Activated T-cell treated with anti-CD3 and anti-CD28 coated beads, Interleukin-2, amount 50 U/mL, for 72 hours (primary cell): ENCODE data around the gene RHOB. TPM values are rescaled to one million over a fixed set of nuclear protein-coding genes. Genes with fewer than 3 reads are reported as not detected.
A peak's percentile ranks its signal among the peaks of the same experiment; 100 is the strongest.

Experiments
- ATAC-seq, 2 donors: fragments of 150-1000 bp; cut with Tn5 transposase; replicated peaks in 1 of 2; 2 replicates each; pipeline ENCODE4 v1.10.0; 2021; ENCODE audit warnings: moderate library complexity in 2 of 2, mild to moderate bottlenecking in 1 of 2
- DNase-seq, 2 donors: peaks; one replicate each; pipeline ENCODE4 v3.0.0; 2021 to 2022; ENCODE audit warnings: mixed read lengths in 1 of 2
- H3K27ac Mint-ChIP-seq: one replicate; pipeline ENCODE4 v1.8.0; 2022; ENCODE audit warnings: mild to moderate bottlenecking, moderate library complexity, mixed read lengths
- H3K27me3 Mint-ChIP-seq: one replicate; pipeline ENCODE4 v1.8.0; 2022; ENCODE audit warnings: low read depth, mixed read lengths
- H3K36me3 Mint-ChIP-seq, 2 donors: one replicate each; pipeline ENCODE4 v1.8.0; 2022; ENCODE audit warnings: mixed read lengths in 2 of 2, mild to moderate bottlenecking in 1 of 2; ENCODE audit not compliant: insufficient read depth in 2 of 2
- H3K4me1 Mint-ChIP-seq: one replicate; pipeline ENCODE4 v1.8.0; 2022; ENCODE audit warnings: low read depth, mixed read lengths
- H3K4me3 Mint-ChIP-seq, 2 donors: one replicate each; pipeline ENCODE4 v1.8.0; 2022; ENCODE audit warnings: mild to moderate bottlenecking in 2 of 2, mixed read lengths in 2 of 2, moderate library complexity in 2 of 2
- H3K9me3 Mint-ChIP-seq, 2 donors: one replicate each; pipeline ENCODE4 v1.8.0; 2022; ENCODE audit warnings: mixed read lengths in 2 of 2
- total RNA-seq, 2 donors: library from RNA; stranded (reverse); gene quantifications; one replicate each; pipeline ENCODE4 v1.2.3, GENCODE V29; 2022

Gene RHOB
- total RNA-seq: 10 to 100 TPM; 17.5 to 44.7 TPM

- Mint-ChIP-seq H3K4me1 (no peaks in the 10 kb centered on the region), H3K36me3 (peaks cover 0 to 2% of the 10 kb centered on the region in 2 donors), H3K4me3 (peak within 1 kb of the TSS; percentile 79 to 88), H3K27ac (no peak within 1 kb of the TSS), H3K9me3 (no peaks in the 10 kb centered on the region), H3K27me3 (peaks cover 34% of the 10 kb centered on the region)
- DNase-seq (peak; percentile 93 to 94), ATAC-seq (peak; percentile 97 to 98)
These were observed at the start of gene RHOB for GRCh38 chr2:20446917-20447436. Gene RHOB (plus strand): TSS chr2:20447074. CDS start chr2:20447466, 392 bp downstream.

DNA sequence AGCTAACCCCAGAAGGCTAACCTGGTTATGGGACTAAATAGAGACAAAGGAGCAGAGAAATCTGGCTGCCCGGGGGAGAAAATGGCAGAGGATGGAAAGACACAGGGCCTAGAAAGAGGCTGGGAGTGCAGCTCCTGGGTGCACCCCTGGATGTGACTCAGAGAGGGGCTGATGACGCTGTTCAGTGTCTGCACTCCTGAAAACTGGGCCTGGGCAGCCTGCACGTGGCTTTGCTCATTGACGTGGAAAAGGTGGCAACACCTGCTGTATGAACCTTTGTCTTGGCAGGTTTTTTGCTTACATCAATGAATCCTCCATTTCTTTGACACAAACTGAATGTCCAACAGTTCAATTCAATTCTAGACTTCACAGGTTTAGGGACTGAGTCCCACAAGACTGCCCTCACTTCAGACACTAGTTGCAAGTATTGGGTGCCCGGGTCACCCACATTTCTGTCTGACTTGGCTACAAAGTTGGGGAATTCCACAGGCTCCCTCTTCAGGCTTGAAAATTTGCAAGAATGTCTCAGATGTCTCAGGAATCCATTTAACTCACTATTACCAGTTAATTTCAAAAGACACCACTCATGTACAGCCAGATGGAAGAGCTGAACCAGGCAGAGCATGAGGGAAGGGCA is 48.9 kb upstream of the RHOB start:
- Mint-ChIP-seq H3K27me3 (peaks cover 21% of the 10 kb centered on the region), H3K27ac (no peak overlapping the region), H3K4me1 (peaks cover 5% of the 10 kb centered on the region), H3K36me3 (no peaks in the 10 kb centered on the region), H3K9me3 (no peaks in the 10 kb centered on the region), H3K4me3 (no peak overlapping the region)
- ATAC-seq (no peak), DNase-seq (no peak)

- Mint-ChIP-seq H3K27me3 (peaks cover 21% of the 10 kb centered on the region), H3K4me3 (no peak overlapping the region), H3K4me1 (peaks cover 5% of the 10 kb centered on the region), H3K36me3 (no peaks in the 10 kb centered on the region), H3K27ac (no peak overlapping the region), H3K9me3 (no peaks in the 10 kb centered on the region)
- no peak for DNase-seq
- ATAC-seq: no peak
These were observed 47.8 kb upstream of the RHOB start for GRCh38 chr2:20398956-20399567.

DNA sequence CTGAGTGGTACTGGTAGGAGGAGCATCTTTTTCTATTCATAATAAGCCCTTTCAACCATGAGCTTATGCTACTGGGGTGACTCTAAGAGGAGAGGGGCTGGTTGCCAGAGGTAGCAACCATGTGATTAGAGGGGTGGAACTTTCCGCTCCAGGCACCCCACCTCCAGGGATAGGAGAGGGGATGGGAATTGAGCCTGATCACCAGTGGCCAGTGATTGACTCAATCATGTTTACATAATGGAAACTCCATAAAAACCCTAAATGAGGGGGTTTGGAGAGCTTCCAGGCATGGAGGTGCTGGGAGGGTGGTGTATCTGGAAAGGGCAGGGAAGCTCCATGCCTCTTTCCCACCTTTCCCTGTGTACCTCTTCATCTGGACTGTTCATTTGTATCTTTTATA is 46.6 kb upstream of the RHOB start:
- DNase-seq: no peak
- no peak overlapping the region for H3K27ac Mint-ChIP-seq
- H3K4me3 Mint-ChIP-seq: no peak overlapping the region
- no peaks in the 10 kb centered on the region for H3K36me3 Mint-ChIP-seq
- no peak for ATAC-seq
- peaks cover 5% of the 10 kb centered on the region for H3K4me1 Mint-ChIP-seq
- peaks cover 21% of the 10 kb centered on the region for H3K27me3 Mint-ChIP-seq
- no peaks in the 10 kb centered on the region for H3K9me3 Mint-ChIP-seq

DNA sequence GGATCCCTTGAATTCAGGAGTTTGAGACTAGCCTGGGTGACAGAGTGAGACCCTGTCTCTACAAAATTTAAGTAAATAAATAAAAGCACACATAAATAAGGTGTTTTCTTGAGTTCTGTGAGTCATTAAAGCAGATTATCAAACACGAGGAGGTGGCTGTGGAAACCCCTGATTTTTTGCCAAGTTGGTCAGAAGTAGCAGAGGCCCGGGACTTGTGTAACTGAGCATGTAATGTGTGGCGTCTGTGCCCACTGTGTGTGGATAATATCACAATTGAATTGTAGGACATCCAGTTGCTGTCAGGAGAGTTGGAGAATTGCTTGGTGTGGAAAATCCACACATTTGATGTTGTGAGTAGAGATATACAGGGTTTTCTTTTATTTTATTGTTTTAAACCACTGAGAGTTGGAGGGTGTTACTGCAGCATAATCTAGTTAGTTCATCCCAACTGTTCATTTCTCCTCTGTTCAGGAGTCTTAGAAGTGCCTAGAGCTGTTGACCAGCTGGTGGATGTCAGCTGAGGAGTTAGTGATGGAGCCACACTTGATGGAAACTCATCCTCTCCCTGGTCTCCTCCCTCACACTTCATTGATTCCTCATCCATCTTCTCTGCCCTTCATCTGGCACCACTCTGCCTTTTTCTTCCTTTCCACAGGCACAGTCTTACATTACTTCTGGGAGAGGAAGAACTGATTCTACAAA is 45.9 kb upstream of the RHOB start:
- no peak for ATAC-seq
- Mint-ChIP-seq H3K27me3 (peaks cover 18% of the 10 kb centered on the region), H3K9me3 (no peaks in the 10 kb centered on the region), H3K36me3 (no peaks in the 10 kb centered on the region), H3K4me3 (no peak overlapping the region), H3K27ac (no peak overlapping the region), H3K4me1 (peaks cover 5% of the 10 kb centered on the region)
- no peak for DNase-seq

GRCh38 chr2:20401489-20401835 is 45.4 kb upstream of the RHOB start:
- DNase-seq: no peak
- no peak overlapping the region for H3K27ac Mint-ChIP-seq
- peaks cover 13% of the 10 kb centered on the region for H3K27me3 Mint-ChIP-seq
- peaks cover 5% of the 10 kb centered on the region for H3K4me1 Mint-ChIP-seq
- no peaks in the 10 kb centered on the region for H3K36me3 Mint-ChIP-seq
- no peak for ATAC-seq
- no peaks in the 10 kb centered on the region for H3K9me3 Mint-ChIP-seq
- no peak overlapping the region for H3K4me3 Mint-ChIP-seq

GRCh38 chr2:20403774-20404312 is 43.0 kb upstream of the RHOB start:
- Mint-ChIP-seq H3K4me3 (no peak overlapping the region), H3K4me1 (no peaks in the 10 kb centered on the region), H3K9me3 (peaks cover 4 to 6% of the 10 kb centered on the region in 2 donors), H3K27ac (no peak overlapping the region), H3K27me3 (peaks cover 10% of the 10 kb centered on the region), H3K36me3 (peaks cover 4 to 5% of the 10 kb centered on the region in 2 donors)
- DNase-seq: no peak
- ATAC-seq: no peak

GRCh38 chr2:20404950-20405349 is 41.9 kb upstream of the RHOB start:
- Mint-ChIP-seq H3K36me3 (peaks cover 12 to 15% of the 10 kb centered on the region in 2 donors), H3K4me3 (no peak overlapping the region), H3K27me3 (peaks cover 12% of the 10 kb centered on the region), H3K4me1 (no peaks in the 10 kb centered on the region), H3K9me3 (peaks cover 10 to 11% of the 10 kb centered on the region in 2 donors), H3K27ac (no peak overlapping the region)
- DNase-seq: no peak
- no peak for ATAC-seq

DNA sequence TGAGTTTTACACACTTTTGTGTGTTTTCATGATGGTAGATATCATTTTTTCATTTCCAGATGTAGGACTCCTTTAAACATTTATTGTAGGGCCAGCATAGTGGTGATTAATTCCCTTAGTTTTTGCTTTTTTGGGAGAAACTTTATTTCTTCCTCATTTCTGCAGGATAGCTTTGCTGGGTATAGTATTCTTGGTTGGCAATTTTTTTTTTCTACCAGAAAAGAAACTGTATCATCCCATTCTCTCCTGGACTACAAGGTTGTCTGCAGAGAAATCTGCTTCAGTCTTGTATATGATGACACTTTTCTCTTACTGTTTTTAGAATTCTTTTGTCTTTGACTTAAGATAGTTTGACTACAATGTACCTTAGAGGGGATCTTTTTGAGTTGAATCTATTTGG is 37.8 kb upstream of the RHOB start:
- Mint-ChIP-seq H3K4me1 (no peaks in the 10 kb centered on the region), H3K36me3 (peaks cover 16 to 17% of the 10 kb centered on the region in 2 donors), H3K4me3 (no peak overlapping the region), H3K27me3 (peaks cover 12% of the 10 kb centered on the region), H3K27ac (no peak overlapping the region), H3K9me3 (peaks cover 11 to 12% of the 10 kb centered on the region in 2 donors)
- ATAC-seq (no peak), DNase-seq (no peak)

DNA sequence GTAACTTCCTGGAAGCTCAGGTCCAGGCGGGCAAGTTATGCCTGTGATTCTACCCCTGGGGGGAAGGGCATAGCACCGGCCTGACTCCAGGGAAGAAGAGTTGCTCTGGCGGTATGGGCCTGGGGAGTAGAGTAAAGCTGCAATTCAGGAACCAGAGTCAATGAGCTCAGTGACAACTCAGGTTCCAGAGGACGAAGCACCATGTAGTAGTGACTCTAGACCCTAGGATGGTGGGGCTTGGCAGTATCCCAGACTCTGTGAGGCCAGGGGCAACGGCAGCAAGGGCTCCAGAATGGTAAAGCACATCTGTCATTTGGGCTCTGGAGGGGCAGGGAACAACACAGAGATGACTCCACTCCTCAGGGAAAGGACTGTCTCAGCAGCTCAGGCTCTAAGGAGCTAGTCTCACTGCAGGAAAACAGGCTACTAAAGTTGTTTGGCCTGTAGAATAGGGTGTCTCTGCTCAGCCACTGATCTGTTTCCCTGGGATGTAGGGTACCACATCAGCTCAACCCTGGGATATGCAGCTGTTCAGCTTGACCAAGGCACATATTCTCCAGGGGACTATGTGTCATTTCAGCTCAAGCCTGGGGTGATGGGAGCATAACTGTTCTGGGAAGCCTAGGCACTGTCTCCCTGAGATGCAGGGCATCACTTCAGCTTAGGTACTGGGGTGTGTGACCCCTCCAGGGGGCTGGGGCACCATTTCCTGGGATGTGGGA is 36.2 kb upstream of the RHOB start:
- Mint-ChIP-seq H3K27ac (no peak overlapping the region), H3K27me3 (peaks cover 12% of the 10 kb centered on the region)
- DNase-seq: no peak

GRCh38 chr2:20411361-20411894 is 35.4 kb upstream of the RHOB start:
- peak; percentile 69 to 74 for DNase-seq
- no peak overlapping the region for H3K27ac Mint-ChIP-seq
- peaks cover 12% of the 10 kb centered on the region for H3K27me3 Mint-ChIP-seq
- peaks cover 16 to 18% of the 10 kb centered on the region in 2 donors for H3K36me3 Mint-ChIP-seq
- peak; percentile 84 to 90 for ATAC-seq
- H3K9me3 Mint-ChIP-seq: peaks cover 11 to 12% of the 10 kb centered on the region in 2 donors
- H3K4me3 Mint-ChIP-seq: no peak overlapping the region
- no peaks in the 10 kb centered on the region for H3K4me1 Mint-ChIP-seq

More for the DNA sequence above, 36.2 kb upstream of the RHOB start:
- ATAC-seq: no peak
- Mint-ChIP-seq H3K4me1 (no peaks in the 10 kb centered on the region), H3K36me3 (peaks cover 16 to 18% of the 10 kb centered on the region in 2 donors), H3K9me3 (peaks cover 11 to 12% of the 10 kb centered on the region in 2 donors), H3K4me3 (no peak overlapping the region)

GRCh38 chr2:20414806-20415205 is 32.1 kb upstream of the RHOB start:
- peaks cover 2 to 3% of the 10 kb centered on the region in 2 donors for H3K9me3 Mint-ChIP-seq
- H3K36me3 Mint-ChIP-seq: peaks cover 4 to 5% of the 10 kb centered on the region in 2 donors
- no peak overlapping the region for H3K4me3 Mint-ChIP-seq
- H3K27ac Mint-ChIP-seq: no peak overlapping the region
- ATAC-seq (no peak), DNase-seq (no peak)
- H3K27me3 Mint-ChIP-seq: peaks cover 14% of the 10 kb centered on the region
- H3K4me1 Mint-ChIP-seq: no peaks in the 10 kb centered on the region
